WTC11 (cell line): Measurements from ENCODE around the gene KIAA1328. TPM values are rescaled to one million over a fixed set of nuclear protein-coding genes. Genes with fewer than 3 reads are reported as not detected.

ENCODE experiments used
- ATAC-seq: fragments of 200-7000 bp; cut with Tn5 transposase; 2 replicates; pipeline ENCODE4 v1.10.0; 2021; ENCODE audit warnings: mild to moderate bottlenecking, moderate library complexity
- CTCF ChIA-PET: fragments of 300-600 bp; sonication (Branson Sonifier 250); formaldehyde crosslinking; loops from one replicate; lab custom pipeline; 2021; ENCODE audit warnings: antibody characterized with exemption; lab: Charles Lee
- POLR2A ChIA-PET: fragments of 350-600 bp; sonication (Branson Sonifier 250); formaldehyde crosslinking; loops from one replicate; lab custom pipeline; 2021; ENCODE audit warnings: antibody characterized with exemption; lab: Charles Lee
- DNase-seq: peaks from one replicate; pipeline ENCODE4 v3.0.0; 2021; ENCODE audit warnings: low spot score
- H3K27ac Mint-ChIP-seq: 2 replicates; pipeline ENCODE4 v1.8.0; 2021; ENCODE audit warnings: mixed read lengths
- H3K27me3 Mint-ChIP-seq: 2 replicates; pipeline ENCODE4 v1.8.0; 2021; ENCODE audit warnings: low read depth, mild to moderate bottlenecking, moderate library complexity, mixed read lengths
- H3K36me3 Mint-ChIP-seq: 2 replicates; pipeline ENCODE4 v1.8.0; 2021; ENCODE audit warnings: mixed read lengths
- H3K4me1 Mint-ChIP-seq: 2 replicates; pipeline ENCODE4 v1.8.0; 2022; ENCODE audit warnings: mixed read lengths
- H3K4me3 Mint-ChIP-seq: 2 replicates; pipeline ENCODE4 v1.8.0; 2021; ENCODE audit warnings: mild to moderate bottlenecking, moderate library complexity, mixed read lengths
- H3K9me3 Mint-ChIP-seq: 2 replicates; pipeline ENCODE4 v1.8.0; 2021; ENCODE audit warnings: mixed read lengths
- ELF4 ChIP-seq: sonication (generic); formaldehyde crosslinking; IDR thresholded peaks from 2 replicates; pipeline ENCODE4 v1.8.1; 2022; ENCODE audit warnings: low read depth, mild to moderate bottlenecking, moderate library complexity, missing genetic modification reagents
- HMGA2 ChIP-seq: fragments of 250-450 bp; sonication (Bioruptor Pico); IDR thresholded peaks from 2 replicates; pipeline ENCODE4 v1.4.0; 2021; ENCODE audit warnings: mild to moderate bottlenecking, moderate library complexity
- KAT7 ChIP-seq: sonication (generic); formaldehyde crosslinking; IDR thresholded peaks from 2 replicates; pipeline ENCODE4 v1.8.1; 2023; ENCODE audit warnings: missing genetic modification reagents, mild to moderate bottlenecking, borderline replicate concordance
- NR1H2 ChIP-seq: sonication (generic); formaldehyde crosslinking; IDR thresholded peaks from 2 replicates; pipeline ENCODE4 v1.9.0; 2021; ENCODE audit warnings: mild to moderate bottlenecking, moderate library complexity, missing genetic modification reagents
- NR2C2 ChIP-seq: sonication (generic); formaldehyde crosslinking; IDR thresholded peaks from 2 replicates; pipeline ENCODE4 v1.8.0; 2022; ENCODE audit warnings: mild to moderate bottlenecking, missing genetic modification reagents
- RELA ChIP-seq: sonication (generic); formaldehyde crosslinking; IDR thresholded peaks from 2 replicates; pipeline ENCODE4 v1.8.1; 2022; ENCODE audit warnings: missing genetic modification reagents, mild to moderate bottlenecking, borderline replicate concordance
- TCF7 ChIP-seq: sonication (generic); formaldehyde crosslinking; IDR thresholded peaks from 2 replicates; pipeline ENCODE4 v1.8.0; 2022; ENCODE audit warnings: mild to moderate bottlenecking, low read depth, missing genetic modification reagents, moderate library complexity
- ZNF263 ChIP-seq: sonication (generic); formaldehyde crosslinking; IDR thresholded peaks from 2 replicates; pipeline ENCODE4 v1.8.1; 2022; ENCODE audit warnings: low read depth, mild to moderate bottlenecking, moderate library complexity, missing genetic modification reagents
- total RNA-seq: library from RNA; stranded (reverse); gene quantifications from 3 replicates; pipeline ENCODE4 v1.2.3, GENCODE V29; 2021
- TF ChIP-seq, protein P1 (sequence below): fragments of 250-450 bp; sonication (Bioruptor Pico); IDR thresholded peaks from 2 replicates; pipeline ENCODE4 v1.9.0; 2021; ENCODE audit warnings: mild to moderate bottlenecking
- TF ChIP-seq, protein P2 (sequence below): sonication (generic); formaldehyde crosslinking; IDR thresholded peaks from 2 replicates; pipeline ENCODE4 v1.8.0; 2022; ENCODE audit warnings: mild to moderate bottlenecking, missing genetic modification reagents
- TF ChIP-seq, protein P3 (sequence below): sonication (generic); formaldehyde crosslinking; IDR thresholded peaks from 2 replicates; pipeline ENCODE4 v1.8.0; 2022; ENCODE audit warnings: mild to moderate bottlenecking, missing genetic modification reagents
- TF ChIP-seq, protein P4 (sequence below): fragments of 250-450 bp; sonication (Bioruptor Pico); IDR thresholded peaks from 2 replicates; pipeline ENCODE4 v1.9.0; 2021; ENCODE audit warnings: mild to moderate bottlenecking, borderline replicate concordance
- TF ChIP-seq, protein P5 (sequence below): fragments of 250-450 bp; sonication (Bioruptor Pico); IDR thresholded peaks from 2 replicates; pipeline ENCODE4 v1.9.0; 2021; ENCODE audit warnings: mild to moderate bottlenecking
- TF ChIP-seq, protein P6 (sequence below): sonication (generic); formaldehyde crosslinking; IDR thresholded peaks from 2 replicates; pipeline ENCODE4 v1.8.1; 2023; ENCODE audit warnings: mild to moderate bottlenecking, missing genetic modification reagents, borderline replicate concordance

KIAA1328 gene
- total RNA-seq, 1 experiment from 2014 or later = 4.8 TPM

DNA sequence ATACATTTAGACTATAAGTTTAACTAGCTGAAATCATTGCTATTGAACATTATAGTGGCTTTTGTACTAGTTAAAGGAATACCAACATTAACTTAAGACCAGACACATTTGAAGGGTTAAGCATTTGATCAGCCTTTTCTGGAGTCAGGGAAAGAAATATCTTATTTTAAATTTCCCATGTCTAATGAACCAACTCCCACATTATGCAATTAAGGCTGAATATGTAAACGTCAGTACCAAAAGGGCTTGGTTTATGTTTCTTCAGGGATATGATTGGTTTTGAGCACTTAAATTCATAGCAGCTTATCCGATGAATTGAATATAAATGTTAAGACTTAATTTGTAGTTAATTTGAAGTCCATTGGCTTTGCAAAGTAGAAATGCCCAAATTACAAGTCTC is 344.5 kb downstream of the KIAA1328 start:
- Mint-ChIP-seq H3K9me3 (no peaks in the 10 kb centered on the region), H3K4me3 (no peak overlapping the region), H3K27me3 (no peaks in the 10 kb centered on the region), H3K36me3 (peaks cover 3% of the 10 kb centered on the region; the same call in 1 of the 2 replicates), H3K27ac (no peak overlapping the region), H3K4me1 (peaks cover 34% of the 10 kb centered on the region)
- CTCF ChIA-PET = no interaction called here
- DNase-seq (no peak), ATAC-seq (no peak)
- TF ChIP-seq, protein P1, sequence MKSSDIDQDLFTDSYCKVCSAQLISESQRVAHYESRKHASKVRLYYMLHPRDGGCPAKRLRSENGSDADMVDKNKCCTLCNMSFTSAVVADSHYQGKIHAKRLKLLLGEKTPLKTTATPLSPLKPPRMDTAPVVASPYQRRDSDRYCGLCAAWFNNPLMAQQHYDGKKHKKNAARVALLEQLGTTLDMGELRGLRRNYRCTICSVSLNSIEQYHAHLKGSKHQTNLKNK = no peak
- TF ChIP-seq NR1H2 = no peak
- TF ChIP-seq, protein P2, sequence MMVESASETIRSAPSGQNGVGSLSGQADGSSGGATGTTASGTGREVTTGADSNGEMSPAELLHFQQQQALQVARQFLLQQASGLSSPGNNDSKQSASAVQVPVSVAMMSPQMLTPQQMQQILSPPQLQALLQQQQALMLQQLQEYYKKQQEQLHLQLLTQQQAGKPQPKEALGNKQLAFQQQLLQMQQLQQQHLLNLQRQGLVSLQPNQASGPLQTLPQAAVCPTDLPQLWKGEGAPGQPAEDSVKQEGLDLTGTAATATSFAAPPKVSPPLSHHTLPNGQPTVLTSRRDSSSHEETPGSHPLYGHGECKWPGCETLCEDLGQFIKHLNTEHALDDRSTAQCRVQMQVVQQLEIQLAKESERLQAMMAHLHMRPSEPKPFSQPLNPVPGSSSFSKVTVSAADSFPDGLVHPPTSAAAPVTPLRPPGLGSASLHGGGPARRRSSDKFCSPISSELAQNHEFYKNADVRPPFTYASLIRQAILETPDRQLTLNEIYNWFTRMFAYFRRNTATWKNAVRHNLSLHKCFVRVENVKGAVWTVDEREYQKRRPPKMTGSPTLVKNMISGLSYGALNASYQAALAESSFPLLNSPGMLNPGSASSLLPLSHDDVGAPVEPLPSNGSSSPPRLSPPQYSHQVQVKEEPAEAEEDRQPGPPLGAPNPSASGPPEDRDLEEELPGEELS (CRISPR knock-in tag) = no peak
- POLR2A ChIA-PET = no interaction called here

DNA sequence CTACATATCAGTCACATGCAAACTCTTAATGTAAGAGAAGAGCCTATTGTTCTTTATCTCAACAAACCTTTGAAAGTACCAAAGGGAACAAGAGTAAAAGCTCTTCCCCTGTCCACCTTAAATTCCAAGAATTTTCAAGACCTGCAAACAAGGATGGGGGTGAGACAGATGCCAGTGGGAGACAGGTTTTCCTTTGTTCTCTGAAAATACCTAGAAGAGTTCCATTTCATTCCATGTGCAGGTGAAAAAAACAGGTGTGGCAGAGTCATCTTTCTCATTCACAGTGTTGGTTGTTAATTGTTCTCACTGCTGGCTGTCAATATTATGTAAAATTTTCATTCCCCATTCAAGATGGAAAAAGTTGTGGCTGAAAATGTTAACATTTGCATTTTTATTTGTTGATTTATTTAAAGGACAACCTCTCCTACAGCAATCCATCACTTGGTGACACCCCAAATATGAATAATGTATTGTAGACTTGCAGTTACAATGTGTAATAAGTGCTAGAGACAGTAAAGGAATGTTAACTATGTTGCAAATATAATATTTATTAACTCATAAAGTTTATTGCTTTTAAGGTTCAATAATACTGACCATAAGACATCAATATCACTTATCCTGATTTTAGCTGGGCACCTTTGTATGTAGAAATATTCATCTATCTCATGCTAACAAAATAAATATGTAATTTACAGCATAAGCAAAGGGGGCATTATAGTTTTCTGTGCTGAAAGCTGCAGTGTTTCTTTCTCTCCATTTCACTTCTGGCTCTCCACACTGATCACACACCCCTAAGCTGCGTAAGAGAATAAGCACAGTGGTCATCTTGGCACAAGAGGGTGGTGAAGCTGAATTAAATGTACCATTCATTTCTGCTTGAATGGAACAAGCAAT is 347.0 kb downstream of the KIAA1328 start:
- POLR2A ChIA-PET = no interaction called here
- Mint-ChIP-seq H3K36me3 (peaks cover 3% of the 10 kb centered on the region; the same call in 1 of the 2 replicates), H3K4me1 (peaks cover 34% of the 10 kb centered on the region), H3K9me3 (no peaks in the 10 kb centered on the region), H3K27me3 (no peaks in the 10 kb centered on the region), H3K27ac (peak overlapping the region; percentile 83), H3K4me3 (no peak overlapping the region)
- CTCF ChIA-PET = interaction anchor here (0.7 to 1.3 kb wide), 2 partner anchors 9 to 276 kb away, joined by 3 to 4 read pairs; no protein-coding TSS in a partner anchor
- ATAC-seq (peak; percentile 83), DNase-seq (no peak)
- TF ChIP-seq, protein P3, sequence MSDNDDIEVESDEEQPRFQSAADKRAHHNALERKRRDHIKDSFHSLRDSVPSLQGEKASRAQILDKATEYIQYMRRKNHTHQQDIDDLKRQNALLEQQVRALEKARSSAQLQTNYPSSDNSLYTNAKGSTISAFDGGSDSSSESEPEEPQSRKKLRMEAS (CRISPR knock-in tag) = 0 out of 2 replicates have a peak, but pooled peaks have one; percentile 15
- TF ChIP-seq, protein P4, sequence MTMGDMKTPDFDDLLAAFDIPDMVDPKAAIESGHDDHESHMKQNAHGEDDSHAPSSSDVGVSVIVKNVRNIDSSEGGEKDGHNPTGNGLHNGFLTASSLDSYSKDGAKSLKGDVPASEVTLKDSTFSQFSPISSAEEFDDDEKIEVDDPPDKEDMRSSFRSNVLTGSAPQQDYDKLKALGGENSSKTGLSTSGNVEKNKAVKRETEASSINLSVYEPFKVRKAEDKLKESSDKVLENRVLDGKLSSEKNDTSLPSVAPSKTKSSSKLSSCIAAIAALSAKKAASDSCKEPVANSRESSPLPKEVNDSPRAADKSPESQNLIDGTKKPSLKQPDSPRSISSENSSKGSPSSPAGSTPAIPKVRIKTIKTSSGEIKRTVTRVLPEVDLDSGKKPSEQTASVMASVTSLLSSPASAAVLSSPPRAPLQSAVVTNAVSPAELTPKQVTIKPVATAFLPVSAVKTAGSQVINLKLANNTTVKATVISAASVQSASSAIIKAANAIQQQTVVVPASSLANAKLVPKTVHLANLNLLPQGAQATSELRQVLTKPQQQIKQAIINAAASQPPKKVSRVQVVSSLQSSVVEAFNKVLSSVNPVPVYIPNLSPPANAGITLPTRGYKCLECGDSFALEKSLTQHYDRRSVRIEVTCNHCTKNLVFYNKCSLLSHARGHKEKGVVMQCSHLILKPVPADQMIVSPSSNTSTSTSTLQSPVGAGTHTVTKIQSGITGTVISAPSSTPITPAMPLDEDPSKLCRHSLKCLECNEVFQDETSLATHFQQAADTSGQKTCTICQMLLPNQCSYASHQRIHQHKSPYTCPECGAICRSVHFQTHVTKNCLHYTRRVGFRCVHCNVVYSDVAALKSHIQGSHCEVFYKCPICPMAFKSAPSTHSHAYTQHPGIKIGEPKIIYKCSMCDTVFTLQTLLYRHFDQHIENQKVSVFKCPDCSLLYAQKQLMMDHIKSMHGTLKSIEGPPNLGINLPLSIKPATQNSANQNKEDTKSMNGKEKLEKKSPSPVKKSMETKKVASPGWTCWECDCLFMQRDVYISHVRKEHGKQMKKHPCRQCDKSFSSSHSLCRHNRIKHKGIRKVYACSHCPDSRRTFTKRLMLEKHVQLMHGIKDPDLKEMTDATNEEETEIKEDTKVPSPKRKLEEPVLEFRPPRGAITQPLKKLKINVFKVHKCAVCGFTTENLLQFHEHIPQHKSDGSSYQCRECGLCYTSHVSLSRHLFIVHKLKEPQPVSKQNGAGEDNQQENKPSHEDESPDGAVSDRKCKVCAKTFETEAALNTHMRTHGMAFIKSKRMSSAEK (CRISPR knock-in tag) = no peak
- TF ChIP-seq ELF4 = no peak

DNA sequence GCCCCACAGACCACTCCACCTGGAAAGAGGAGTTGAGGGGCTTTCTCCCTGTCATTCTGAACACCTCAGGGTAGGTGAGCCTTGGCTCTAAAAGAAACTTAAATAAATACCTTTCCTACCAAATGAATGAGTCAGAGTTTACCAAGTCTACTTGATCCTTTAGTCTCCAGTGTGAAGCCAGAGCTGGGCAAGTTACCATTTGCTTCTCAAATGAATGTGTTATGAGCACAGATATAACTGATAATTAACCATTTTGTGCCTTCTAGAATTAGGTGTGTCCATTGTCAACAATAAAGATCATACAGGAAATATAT is 347.7 kb downstream of the KIAA1328 start:
- ChIA-PET CTCF (no interaction called here), POLR2A (no interaction called here)
- ATAC-seq (peak; percentile 53), DNase-seq (no peak)
- Mint-ChIP-seq H3K4me1 (peaks cover 34% of the 10 kb centered on the region), H3K27ac (peak overlapping the region; percentile 79), H3K4me3 (no peak overlapping the region), H3K36me3 (peaks cover 3% of the 10 kb centered on the region; the same call in 1 of the 2 replicates), H3K27me3 (no peaks in the 10 kb centered on the region), H3K9me3 (no peaks in the 10 kb centered on the region)
- TF ChIP-seq TCF7 (CRISPR knock-in tag) = no peak
- TF ChIP-seq NR2C2 (CRISPR knock-in tag) = no peak
- no peak for TF ChIP-seq RELA
- TF ChIP-seq, protein P5, sequence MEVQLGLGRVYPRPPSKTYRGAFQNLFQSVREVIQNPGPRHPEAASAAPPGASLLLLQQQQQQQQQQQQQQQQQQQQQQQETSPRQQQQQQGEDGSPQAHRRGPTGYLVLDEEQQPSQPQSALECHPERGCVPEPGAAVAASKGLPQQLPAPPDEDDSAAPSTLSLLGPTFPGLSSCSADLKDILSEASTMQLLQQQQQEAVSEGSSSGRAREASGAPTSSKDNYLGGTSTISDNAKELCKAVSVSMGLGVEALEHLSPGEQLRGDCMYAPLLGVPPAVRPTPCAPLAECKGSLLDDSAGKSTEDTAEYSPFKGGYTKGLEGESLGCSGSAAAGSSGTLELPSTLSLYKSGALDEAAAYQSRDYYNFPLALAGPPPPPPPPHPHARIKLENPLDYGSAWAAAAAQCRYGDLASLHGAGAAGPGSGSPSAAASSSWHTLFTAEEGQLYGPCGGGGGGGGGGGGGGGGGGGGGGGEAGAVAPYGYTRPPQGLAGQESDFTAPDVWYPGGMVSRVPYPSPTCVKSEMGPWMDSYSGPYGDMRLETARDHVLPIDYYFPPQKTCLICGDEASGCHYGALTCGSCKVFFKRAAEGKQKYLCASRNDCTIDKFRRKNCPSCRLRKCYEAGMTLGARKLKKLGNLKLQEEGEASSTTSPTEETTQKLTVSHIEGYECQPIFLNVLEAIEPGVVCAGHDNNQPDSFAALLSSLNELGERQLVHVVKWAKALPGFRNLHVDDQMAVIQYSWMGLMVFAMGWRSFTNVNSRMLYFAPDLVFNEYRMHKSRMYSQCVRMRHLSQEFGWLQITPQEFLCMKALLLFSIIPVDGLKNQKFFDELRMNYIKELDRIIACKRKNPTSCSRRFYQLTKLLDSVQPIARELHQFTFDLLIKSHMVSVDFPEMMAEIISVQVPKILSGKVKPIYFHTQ (CRISPR knock-in tag) = no peak
- no peak for TF ChIP-seq KAT7 (CRISPR knock-in tag)
- TF ChIP-seq HMGA2 (CRISPR knock-in tag) = no peak
- no peak for TF ChIP-seq ZNF263
- TF ChIP-seq, protein P6, sequence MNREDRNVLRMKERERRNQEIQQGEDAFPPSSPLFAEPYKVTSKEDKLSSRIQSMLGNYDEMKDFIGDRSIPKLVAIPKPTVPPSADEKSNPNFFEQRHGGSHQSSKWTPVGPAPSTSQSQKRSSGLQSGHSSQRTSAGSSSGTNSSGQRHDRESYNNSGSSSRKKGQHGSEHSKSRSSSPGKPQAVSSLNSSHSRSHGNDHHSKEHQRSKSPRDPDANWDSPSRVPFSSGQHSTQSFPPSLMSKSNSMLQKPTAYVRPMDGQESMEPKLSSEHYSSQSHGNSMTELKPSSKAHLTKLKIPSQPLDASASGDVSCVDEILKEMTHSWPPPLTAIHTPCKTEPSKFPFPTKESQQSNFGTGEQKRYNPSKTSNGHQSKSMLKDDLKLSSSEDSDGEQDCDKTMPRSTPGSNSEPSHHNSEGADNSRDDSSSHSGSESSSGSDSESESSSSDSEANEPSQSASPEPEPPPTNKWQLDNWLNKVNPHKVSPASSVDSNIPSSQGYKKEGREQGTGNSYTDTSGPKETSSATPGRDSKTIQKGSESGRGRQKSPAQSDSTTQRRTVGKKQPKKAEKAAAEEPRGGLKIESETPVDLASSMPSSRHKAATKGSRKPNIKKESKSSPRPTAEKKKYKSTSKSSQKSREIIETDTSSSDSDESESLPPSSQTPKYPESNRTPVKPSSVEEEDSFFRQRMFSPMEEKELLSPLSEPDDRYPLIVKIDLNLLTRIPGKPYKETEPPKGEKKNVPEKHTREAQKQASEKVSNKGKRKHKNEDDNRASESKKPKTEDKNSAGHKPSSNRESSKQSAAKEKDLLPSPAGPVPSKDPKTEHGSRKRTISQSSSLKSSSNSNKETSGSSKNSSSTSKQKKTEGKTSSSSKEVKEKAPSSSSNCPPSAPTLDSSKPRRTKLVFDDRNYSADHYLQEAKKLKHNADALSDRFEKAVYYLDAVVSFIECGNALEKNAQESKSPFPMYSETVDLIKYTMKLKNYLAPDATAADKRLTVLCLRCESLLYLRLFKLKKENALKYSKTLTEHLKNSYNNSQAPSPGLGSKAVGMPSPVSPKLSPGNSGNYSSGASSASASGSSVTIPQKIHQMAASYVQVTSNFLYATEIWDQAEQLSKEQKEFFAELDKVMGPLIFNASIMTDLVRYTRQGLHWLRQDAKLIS (CRISPR knock-in tag) = no peak
